ENCODE measurements around the gene DUSP22.

DNA sequence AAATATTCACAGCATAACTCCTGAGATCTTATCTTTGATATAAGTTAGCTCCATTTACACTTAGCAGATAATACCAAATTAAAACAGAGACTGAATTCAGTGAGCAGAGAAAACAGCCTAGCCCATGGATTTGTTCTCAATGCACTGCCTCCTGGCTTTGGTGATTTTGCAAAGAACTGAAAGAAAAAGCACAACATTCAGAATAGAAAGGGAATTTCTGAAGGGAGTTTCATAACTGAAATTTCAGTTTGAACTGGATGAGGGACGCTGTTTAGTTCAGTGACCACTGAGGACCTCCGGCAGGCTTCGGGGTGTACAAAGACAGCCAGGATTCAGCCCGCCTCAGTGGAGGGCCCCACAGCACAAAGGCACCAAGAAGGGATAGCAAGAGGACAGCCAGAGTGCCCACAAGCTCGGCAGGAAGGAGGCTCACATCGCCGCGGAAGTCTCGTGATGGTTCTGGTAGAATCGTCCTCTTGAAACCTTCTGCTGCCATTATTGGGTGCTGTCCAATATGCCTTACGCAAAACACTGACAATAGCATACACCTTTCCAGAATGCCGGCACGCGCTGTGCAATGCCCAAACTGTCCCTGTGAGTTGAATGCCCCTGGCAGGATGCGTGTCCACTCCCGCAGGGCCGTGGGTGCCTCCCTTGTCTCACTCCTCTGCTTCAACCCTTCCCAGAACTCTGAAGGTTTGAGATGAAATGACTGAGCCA is 89.6 kb downstream of the DUSP22 start:
- TF ChIP-seq, protein P1, sequence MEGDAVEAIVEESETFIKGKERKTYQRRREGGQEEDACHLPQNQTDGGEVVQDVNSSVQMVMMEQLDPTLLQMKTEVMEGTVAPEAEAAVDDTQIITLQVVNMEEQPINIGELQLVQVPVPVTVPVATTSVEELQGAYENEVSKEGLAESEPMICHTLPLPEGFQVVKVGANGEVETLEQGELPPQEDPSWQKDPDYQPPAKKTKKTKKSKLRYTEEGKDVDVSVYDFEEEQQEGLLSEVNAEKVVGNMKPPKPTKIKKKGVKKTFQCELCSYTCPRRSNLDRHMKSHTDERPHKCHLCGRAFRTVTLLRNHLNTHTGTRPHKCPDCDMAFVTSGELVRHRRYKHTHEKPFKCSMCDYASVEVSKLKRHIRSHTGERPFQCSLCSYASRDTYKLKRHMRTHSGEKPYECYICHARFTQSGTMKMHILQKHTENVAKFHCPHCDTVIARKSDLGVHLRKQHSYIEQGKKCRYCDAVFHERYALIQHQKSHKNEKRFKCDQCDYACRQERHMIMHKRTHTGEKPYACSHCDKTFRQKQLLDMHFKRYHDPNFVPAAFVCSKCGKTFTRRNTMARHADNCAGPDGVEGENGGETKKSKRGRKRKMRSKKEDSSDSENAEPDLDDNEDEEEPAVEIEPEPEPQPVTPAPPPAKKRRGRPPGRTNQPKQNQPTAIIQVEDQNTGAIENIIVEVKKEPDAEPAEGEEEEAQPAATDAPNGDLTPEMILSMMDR (conservative IDR thresholded peaks at IDR 0.05) = no peak
- no peak for TF ChIP-seq ZFX (IDR thresholded peaks at IDR 0.05)
